B cell (primary cell): ENCODE measurements around the gene PRR33. TPM values are rescaled to one million over a fixed set of nuclear protein-coding genes. Genes with fewer than 3 reads are reported as not detected.
A peak's percentile ranks its signal among the peaks of the same experiment; 100 is the strongest.
"Not testable (repeated sequence)": the region's sequence is repeated elsewhere in the genome, so short reads cannot be mapped to it uniquely, and the experiment has no call there.

Experiments
- ATAC-seq: fragments of 200-7000 bp; cut with Tn5 transposase; one replicate; pipeline ENCODE4 v1.10.0; 2021; ENCODE audit warnings: low read depth, mild to moderate bottlenecking, moderate number of reproducible peaks, moderate library complexity
- CTCF ChIA-PET: fragments of 350-600 bp; sonication (Branson Sonifier 250); formaldehyde crosslinking; loops from one replicate; lab custom pipeline; 2021; ENCODE audit warnings: antibody characterized with exemption, inconsistent platforms; lab: Charles Lee
- POLR2A ChIA-PET: fragments of 350-600 bp; sonication (Branson Sonifier 250); formaldehyde crosslinking; loops from one replicate; lab custom pipeline; 2021; ENCODE audit warnings: antibody characterized with exemption; lab: Charles Lee
- DNase-seq: peaks from one replicate; pipeline ENCODE4 v3.0.0; 2013
- H2AFZ ChIP-seq: 2 replicates; pipeline ENCODE4 v1.6.1; 2012; ENCODE audit warnings: mild to moderate bottlenecking, low read depth, low read length; ENCODE audit not compliant: insufficient read depth, poor library complexity, severe bottlenecking
- H3K27ac ChIP-seq, 2 donors: 1 replicate in 1 of 2; 2 replicates in 1 of 2; pipeline ENCODE4 v1.5.1; 2012 to 2013; ENCODE audit warnings: low read length in 2 of 2, mild to moderate bottlenecking in 2 of 2, moderate library complexity in 1 of 2
- H3K27me3 ChIP-seq, 4 experiments: fragments of 200-600 bp in 1 of 4; sonication (generic) in 1 of 4; replicated peaks in 1 of 4; 1 replicate in 2 of 4; 2 replicates in 2 of 4; pipeline versions ENCODE4 v1.6.1 to v1.7.0; 2013 to 2016; ENCODE audit warnings: low read length in 3 of 4, mild to moderate bottlenecking in 2 of 4, mixed read lengths in 1 of 4, moderate library complexity in 1 of 4; ENCODE audit not compliant: insufficient read depth in 4 of 4, control insufficient read depth in 3 of 4; ENCODE audit errors: control extremely low read depth in 1 of 4
- H3K36me3 ChIP-seq, 2 experiments: replicated peaks in 1 of 2; 1 replicate in 1 of 2; 2 replicates in 1 of 2; pipeline versions ENCODE4 v1.6.1 to v1.7.1; 2013; ENCODE audit warnings: low read length in 1 of 2; ENCODE audit not compliant: insufficient read depth in 2 of 2, control insufficient read depth in 1 of 2; ENCODE audit errors: control extremely low read depth in 1 of 2, extremely low read depth in 1 of 2
- H3K4me1 ChIP-seq, 2 donors: fragments of 200-600 bp in 1 of 2; sonication (generic) in 1 of 2; 1 replicate in 1 of 2; 2 replicates in 1 of 2; pipeline versions ENCODE4 v1.5.1 to v1.6.1; 2013 to 2017; ENCODE audit warnings: low read length in 2 of 2; ENCODE audit not compliant: control insufficient read depth in 2 of 2, insufficient read depth in 2 of 2
- H3K4me2 ChIP-seq: replicated peaks from 2 replicates; pipeline ENCODE3; 2012; ENCODE audit warnings: mild to moderate bottlenecking, low read depth, low read length; ENCODE audit not compliant: poor library complexity, severe bottlenecking
- H3K4me3 ChIP-seq, 5 experiments: fragments of 200-600 bp in 1 of 5; sonication (generic) in 1 of 5; 1 replicate in 3 of 5; 2 replicates in 2 of 5; pipeline versions ENCODE4 v1.5.1 to v1.7.0; 2011 to 2016; ENCODE audit warnings: low read length in 4 of 5, mild to moderate bottlenecking in 4 of 5, low read depth in 2 of 5, control low read depth in 1 of 5, moderate library complexity in 1 of 5; ENCODE audit not compliant: insufficient read depth in 1 of 5; ENCODE audit errors: control extremely low read depth in 1 of 5, extremely low read depth in 1 of 5
- H3K79me2 ChIP-seq: fragments of 200-600 bp; sonication (generic); one replicate; pipeline ENCODE4 v1.6.0; 2016; ENCODE audit warnings: low read length; ENCODE audit not compliant: control insufficient read depth, insufficient read depth
- H3K9ac ChIP-seq: fragments of 200-600 bp; sonication (generic); 2 replicates; pipeline ENCODE4 v1.6.1; 2017; ENCODE audit warnings: mild to moderate bottlenecking, low read length, moderate library complexity
- H3K9me3 ChIP-seq, 3 donors: one replicate each; pipeline versions ENCODE4 v1.6.1 to v1.7.1; 2013; ENCODE audit warnings: low read length in 2 of 3; ENCODE audit not compliant: control insufficient read depth in 2 of 3, insufficient read depth in 1 of 3; ENCODE audit errors: control extremely low read depth in 1 of 3
- H4K20me1 ChIP-seq: 2 replicates; pipeline ENCODE4 v1.6.0; 2012; ENCODE audit warnings: mild to moderate bottlenecking, low read length; ENCODE audit not compliant: insufficient read depth, control insufficient read depth, poor library complexity, severe bottlenecking
- H3K27ac Mint-ChIP-seq: one replicate; pipeline ENCODE4 v1.8.0; 2021; ENCODE audit warnings: mixed read lengths
- H3K27me3 Mint-ChIP-seq: one replicate; pipeline ENCODE4 v1.8.0; 2021; ENCODE audit warnings: mixed read lengths
- H3K4me1 Mint-ChIP-seq: one replicate; pipeline ENCODE4 v1.8.0; 2021; ENCODE audit warnings: mixed read lengths
- H3K4me3 Mint-ChIP-seq: one replicate; pipeline ENCODE4 v1.8.0; 2021; ENCODE audit warnings: mixed read lengths
- H3K9me3 Mint-ChIP-seq: one replicate; pipeline ENCODE4 v1.8.0; 2022; ENCODE audit warnings: mixed read lengths; ENCODE audit not compliant: insufficient read depth
- CTCF ChIP-seq: fragments of 200-600 bp; IDR thresholded peaks from one replicate; pipeline ENCODE4 v1.8.0; 2022; ENCODE audit warnings: antibody characterized with exemption, mild to moderate bottlenecking
- EZH2 ChIP-seq: IDR thresholded peaks from 2 replicates; pipeline ENCODE4 v1.6.1; 2012; ENCODE audit warnings: borderline replicate concordance, low read depth, mild to moderate bottlenecking, moderate library complexity, low read length; ENCODE audit not compliant: insufficient read depth, poor library complexity, severe bottlenecking
- WGBS: methylation state at CpG from one replicate; pipeline ENCODE4 v1.1.5; 2013; ENCODE audit warnings: missing lambda C conversion rate; ENCODE audit not compliant: insufficient coverage; 5-methylcytosine and 5-hydroxymethylcytosine counted together
- intact Hi-C: fragments of 100-400 bp; cut with micrococcal nuclease; formaldehyde crosslinking; loops from one replicate; pipeline ENCODE4 v1.10.0; 2022
- polyA plus RNA-seq: library from polyadenylated mRNA; depleted of rRNA; stranded (reverse); fragments of >200 nt; gene quantifications from 2 replicates; pipeline ENCODE4 v1.2.3, GENCODE V29; 2012
- total RNA-seq, 2 donors: library from RNA; stranded (reverse); fragments of 120-200 nt in 1 of 2; gene quantifications; 1 replicate in 1 of 2; 2 replicates in 1 of 2; pipeline versions ENCODE4 v1.2.3 to v1.2.4, GENCODE V29; 2013 to 2022

PRR33 gene
- total and polyA plus RNA-seq, 2 donors (not counting 1 experiment from before 2014, with no cell fraction given) = not detected

GRCh38 chr11:1875093-1875850 lies 16.4 kb downstream of the PRR33 start:
- peaks cover 100% of the 10 kb centered on the region for H4K20me1 ChIP-seq
- H3K27me3 Mint-ChIP-seq = no peaks in the 10 kb centered on the region
- no peak overlapping the region for H3K9ac ChIP-seq
- no peak overlapping the region for H3K27ac ChIP-seq
- no peaks in the 10 kb centered on the region for H3K27me3 ChIP-seq
- peak overlapping the region; percentile 39 for H3K4me3 Mint-ChIP-seq
- no peak for ATAC-seq
- no peaks in the 10 kb centered on the region for H3K9me3 Mint-ChIP-seq
- POLR2A ChIA-PET = no interaction called here
- peak overlapping the region; percentile 14 for H3K4me2 ChIP-seq
- peaks cover 91% of the 10 kb centered on the region for H3K79me2 ChIP-seq
- intact Hi-C loops = no loop called here
- no peaks in the 10 kb centered on the region for H3K9me3 ChIP-seq
- no peak for DNase-seq
- WGBS = 89% methylated on average over 17 of the region's 28 CpGs
- CTCF ChIA-PET = interaction anchor here (1.5 to 2.2 kb wide), 4 partner anchors 13 to 276 kb away, joined by 4 to 10 read pairs (median 6); no protein-coding TSS in a partner anchor
- H3K4me3 ChIP-seq = no peak overlapping the region
- peak overlapping the region; percentile 71 for H3K27ac Mint-ChIP-seq
- TF ChIP-seq CTCF (no peak), EZH2 (no peak)
- H2AFZ ChIP-seq = no peak overlapping the region
- peaks cover 0 to 20% of the 10 kb centered on the region in 2 experiments for H3K36me3 ChIP-seq
- peaks cover 63% of the 10 kb centered on the region for H3K4me1 Mint-ChIP-seq
- peaks cover 32 to 83% of the 10 kb centered on the region in 2 donors for H3K4me1 ChIP-seq

GRCh38 chr11:1874441-1875092 lies 17.1 kb downstream of the PRR33 start:
- Histone ChIP-seq H3K4me1 (peaks cover 27 to 83% of the 10 kb centered on the region in 2 donors), H4K20me1 (peaks cover 100% of the 10 kb centered on the region), H3K36me3 (peaks cover 0 to 17% of the 10 kb centered on the region in 2 experiments), H3K79me2 (peaks cover 91% of the 10 kb centered on the region)
- DNase-seq, H3K9ac ChIP-seq, H2AFZ ChIP-seq, H3K4me3 ChIP-seq, H3K27me3 Mint-ChIP-seq, H3K4me2 ChIP-seq, CTCF ChIA-PET, H3K4me3 Mint-ChIP-seq, ATAC-seq, H3K27ac Mint-ChIP-seq, H3K27ac ChIP-seq, H3K9me3 Mint-ChIP-seq, POLR2A ChIA-PET, H3K9me3 ChIP-seq, H3K27me3 ChIP-seq, intact Hi-C loops: not testable (repeated sequence)
- peaks cover 62% of the 10 kb centered on the region for H3K4me1 Mint-ChIP-seq
- WGBS = 91% methylated on average over 16 of the region's 17 CpGs

GRCh38 chr11:1873813-1874150 lies 17.9 kb downstream of the PRR33 start:
- H3K9me3 ChIP-seq, H3K9me3 Mint-ChIP-seq, H3K27ac Mint-ChIP-seq, H3K9ac ChIP-seq, intact Hi-C loops, H3K4me3 ChIP-seq, H2AFZ ChIP-seq, DNase-seq, H3K4me3 Mint-ChIP-seq, H3K27me3 ChIP-seq, ATAC-seq, H3K27me3 Mint-ChIP-seq: not testable (repeated sequence)
- H3K36me3 ChIP-seq = peaks cover 0 to 17% of the 10 kb centered on the region in 2 experiments
- H3K4me2 ChIP-seq = peak overlapping the region; percentile 12
- peaks cover 28 to 85% of the 10 kb centered on the region in 2 donors for H3K4me1 ChIP-seq
- ChIA-PET POLR2A (interaction anchor here (0.7 kb wide), 1 partner anchor 26 kb away, joined by 7 read pairs; no protein-coding TSS in a partner anchor), CTCF (interaction anchor here (1.1 kb wide), 1 partner anchor 9 kb away, joined by 5 read pairs; no protein-coding TSS in a partner anchor)
- 89% methylated on average over 11 of the region's 17 CpGs for WGBS
- H3K27ac ChIP-seq = peak overlapping the region in 1 of 2 donors; percentile 62
- peaks cover 64% of the 10 kb centered on the region for H3K4me1 Mint-ChIP-seq
- H3K79me2 ChIP-seq = peaks cover 92% of the 10 kb centered on the region
- peaks cover 100% of the 10 kb centered on the region for H4K20me1 ChIP-seq
